T-helper 2 cell (primary cell): ENCODE data around the gene R3HDM4.
"Not testable (repeated sequence)": the region's sequence is repeated elsewhere in the genome, so short reads cannot be mapped to it uniquely, and the experiment has no call there.

Experiments used
- DNase-seq, 5 experiments: peaks; one replicate each; pipeline versions ENCODE4 v3.0.0 to v3.0.0-alpha.2; 2012 to 2022
- total RNA-seq, 2 donors: gene quantifications; one replicate each; lab custom pipeline; 2026; lab: John Stamatoyannopoulos, UW

Gene R3HDM4
- 147 to 159 reads per million in 2 donors for total RNA-seq

DNA sequence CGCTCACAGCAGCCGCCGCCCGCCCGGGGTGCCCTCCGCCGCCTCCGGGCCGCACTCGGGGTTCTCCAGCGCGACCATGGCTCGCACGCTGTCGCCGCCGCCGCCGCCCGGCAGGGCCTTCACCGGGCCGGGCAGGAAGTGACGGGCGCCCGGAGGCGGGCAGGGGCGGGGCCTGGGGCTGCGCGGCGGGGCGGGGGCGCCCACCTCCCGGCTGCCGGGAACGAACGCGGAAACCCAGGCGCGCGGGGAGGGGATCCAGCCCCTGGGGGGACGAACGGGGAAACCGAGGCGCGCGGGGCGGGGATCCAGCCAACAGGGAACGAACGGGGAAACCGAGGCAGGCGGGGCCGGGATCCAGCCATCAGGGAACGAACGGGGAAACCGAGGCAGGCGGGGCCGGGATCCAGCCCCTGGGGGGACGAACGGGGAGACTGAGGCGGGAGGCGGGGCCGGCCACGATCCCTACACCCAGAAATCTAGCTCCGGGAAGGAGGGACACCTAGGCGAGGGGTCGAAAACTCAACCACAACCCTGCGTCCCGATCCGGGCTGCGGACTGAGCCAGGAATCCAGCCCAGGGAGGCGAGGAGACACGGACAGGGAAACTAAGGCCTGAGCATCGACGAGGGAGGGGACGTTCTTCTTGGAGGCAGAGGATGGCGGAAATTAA, at the start of gene R3HDM4:
Gene R3HDM4, minus strand, starts transcription at position 140 of the 669 bp plus-strand sequence. Its CDS starts 62 bp downstream, at position 78.
- DNase-seq: peak; percentile 74 to 85 (median 81)

DNA sequence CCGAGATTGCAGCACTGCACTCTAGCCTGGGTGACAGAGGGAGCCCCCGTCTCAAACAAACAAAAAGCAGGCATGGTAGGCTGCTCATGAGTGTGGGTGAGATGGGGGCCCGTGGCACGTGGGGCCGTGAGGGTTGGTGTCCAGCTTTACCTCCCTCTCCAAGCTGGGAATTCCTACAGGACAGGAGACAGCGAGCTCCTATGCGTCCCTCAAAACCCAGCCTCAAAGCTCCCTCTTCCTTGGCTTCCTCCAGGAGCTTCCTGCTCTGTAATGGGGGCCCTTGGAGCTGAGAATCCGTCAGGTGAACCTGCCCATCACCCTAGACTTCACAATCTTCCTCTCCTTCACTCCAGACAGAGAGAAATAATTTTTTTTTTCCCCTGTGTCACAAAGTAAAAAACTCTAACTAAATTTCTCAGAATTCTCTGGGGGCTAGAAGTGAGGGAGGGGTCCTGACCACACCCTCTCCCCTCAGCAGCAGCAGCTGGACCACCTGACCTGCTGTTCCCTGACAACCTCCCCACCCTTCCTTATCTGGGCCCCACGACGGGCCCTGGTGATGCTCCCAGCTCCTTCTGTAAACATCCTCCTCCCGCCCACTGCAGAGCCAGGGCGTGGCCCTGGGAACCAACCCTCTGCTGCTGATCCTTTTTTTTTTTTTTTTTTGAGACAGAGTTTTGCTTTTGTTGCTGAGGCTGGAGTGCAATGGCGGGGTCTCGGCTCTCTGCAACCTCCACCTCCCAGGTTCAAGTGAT, 49.0 kb upstream of the R3HDM4 start:
- no peak for DNase-seq

DNA sequence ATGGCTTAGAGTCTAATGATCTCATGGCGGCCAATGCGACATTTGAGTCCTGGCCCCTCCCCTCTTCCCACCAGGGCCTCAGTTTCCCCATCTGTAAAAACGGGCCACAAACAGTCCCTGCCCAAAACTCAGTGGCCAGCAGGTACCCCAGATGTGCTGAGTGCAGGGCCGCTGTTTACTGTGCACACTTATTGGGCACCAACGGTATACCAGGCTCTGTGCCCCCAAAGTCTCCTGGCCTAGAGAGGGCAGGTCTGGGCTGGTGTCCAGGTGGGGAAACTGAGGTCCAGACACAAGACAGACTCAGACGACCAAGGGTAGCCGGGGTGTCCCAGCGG, 47.6 kb upstream of the R3HDM4 start:
- no peak for DNase-seq

DNA sequence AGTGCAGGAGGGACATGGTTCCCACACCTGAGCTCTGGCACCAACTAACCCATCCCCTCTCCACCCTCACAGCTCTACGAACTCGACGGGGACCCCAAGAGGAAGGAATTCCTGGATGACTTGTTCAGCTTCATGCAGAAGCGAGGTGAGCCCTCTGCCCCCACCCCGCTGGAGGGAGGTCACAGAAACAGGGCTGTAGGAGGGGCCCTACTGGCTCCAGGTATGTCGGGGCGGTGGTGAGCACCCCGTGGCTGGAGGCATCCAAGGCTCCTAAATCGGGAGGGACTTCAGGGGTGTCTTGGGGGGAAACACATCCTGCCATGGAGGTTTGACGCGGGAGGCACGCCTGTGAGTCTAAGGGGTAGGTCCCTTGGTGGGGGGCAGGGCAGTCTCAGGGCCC, 47.0 kb upstream of the R3HDM4 start:
- no peak for DNase-seq

DNA sequence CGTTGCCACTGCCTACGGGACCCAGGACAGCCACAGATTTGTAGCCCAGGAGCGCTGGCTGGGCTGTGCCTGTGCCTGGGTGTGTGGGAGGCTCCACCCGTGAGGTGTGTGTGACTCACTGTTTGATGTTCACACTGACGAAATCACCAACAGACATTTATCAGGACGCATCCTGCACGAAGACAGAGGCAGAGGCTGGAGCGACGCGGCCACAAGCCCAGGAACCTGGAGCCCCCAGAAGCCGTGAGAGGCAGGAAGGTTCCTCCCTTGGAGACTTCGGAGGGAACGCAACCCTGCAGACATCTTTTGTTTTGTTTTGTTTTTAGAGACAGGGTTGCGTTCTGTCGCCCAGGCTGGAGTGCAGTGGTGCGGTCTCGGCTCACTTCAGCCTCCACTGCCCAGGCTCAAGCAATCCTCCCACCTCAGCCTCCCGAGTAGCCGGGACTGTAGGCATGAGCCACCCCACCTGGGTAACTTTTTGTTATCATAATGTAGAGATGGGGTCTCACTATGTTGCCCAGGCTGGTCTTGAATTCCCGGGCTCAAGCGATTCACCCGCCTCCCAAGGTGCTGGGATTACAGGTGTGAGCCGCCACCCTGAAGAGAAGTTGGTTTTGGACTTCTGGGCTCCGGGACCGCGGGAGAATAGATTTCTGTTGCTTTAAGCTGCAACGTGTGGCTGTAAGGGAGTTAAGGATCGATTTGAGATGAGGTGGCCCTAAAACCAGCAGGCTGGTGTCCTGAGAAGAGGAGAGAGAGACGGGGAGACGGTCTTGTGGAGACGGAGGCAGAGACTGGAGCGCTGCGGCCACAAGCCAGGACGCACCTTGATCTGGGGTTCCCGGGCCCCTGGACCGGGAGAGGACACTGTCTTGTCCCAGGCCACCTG, 46.2 kb upstream of the R3HDM4 start:
- DNase-seq: peak in 1 of 5 experiments; percentile 20

DNA sequence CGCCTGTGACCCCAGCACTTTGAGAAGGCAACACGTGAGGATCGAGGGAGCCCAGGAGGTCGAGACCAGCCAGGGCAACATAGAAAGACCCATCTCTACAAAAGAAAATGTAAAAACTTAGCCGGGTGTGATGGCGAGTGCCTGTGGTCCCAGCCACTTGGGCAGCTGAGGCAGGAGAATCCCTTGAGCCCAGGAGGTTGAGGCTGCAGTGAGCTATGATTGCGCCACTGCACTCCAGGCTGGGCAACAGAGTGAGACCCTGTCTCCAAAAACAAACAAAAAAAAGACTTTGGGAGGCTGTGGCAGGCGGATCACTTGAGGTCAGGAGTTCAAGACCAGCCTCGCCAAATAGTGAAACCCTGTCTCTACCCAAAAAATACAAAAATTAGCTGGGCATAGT, 44.6 kb upstream of the R3HDM4 start:
- DNase-seq: not testable (repeated sequence)

DNA sequence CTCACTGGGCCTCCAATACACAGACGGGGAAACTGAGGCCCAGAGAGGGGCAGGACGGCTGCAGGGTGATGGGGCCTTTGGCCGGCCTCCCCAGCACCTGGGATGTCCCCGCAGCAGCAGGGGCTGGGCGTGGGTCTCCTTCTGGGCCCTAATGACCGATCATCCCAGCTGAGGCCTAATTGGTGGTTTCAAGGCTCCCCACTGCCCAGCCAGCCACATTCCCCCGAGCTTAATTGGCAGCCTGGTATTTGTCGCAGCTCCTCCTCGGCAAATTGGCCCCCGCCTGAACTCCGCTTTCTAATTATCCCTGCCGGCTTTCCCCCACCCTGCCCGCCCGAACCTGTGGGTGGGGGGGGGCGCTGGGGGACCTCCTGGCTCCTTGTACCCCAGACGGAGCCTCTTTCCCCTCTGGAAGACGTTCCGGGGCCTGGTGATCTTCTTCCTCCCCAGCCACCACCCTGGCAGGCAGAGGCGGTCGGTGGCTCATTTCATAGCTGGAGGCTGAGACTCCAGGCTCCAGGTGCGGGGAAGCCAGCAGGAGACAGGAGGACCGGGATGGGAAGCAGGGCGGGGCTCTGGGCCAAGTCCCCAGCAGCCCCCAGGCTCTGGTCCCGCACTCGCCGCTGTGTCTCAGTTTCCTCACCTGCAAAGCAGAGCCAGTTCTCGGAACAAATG, 43.9 kb upstream of the R3HDM4 start:
- DNase-seq: no peak

DNA sequence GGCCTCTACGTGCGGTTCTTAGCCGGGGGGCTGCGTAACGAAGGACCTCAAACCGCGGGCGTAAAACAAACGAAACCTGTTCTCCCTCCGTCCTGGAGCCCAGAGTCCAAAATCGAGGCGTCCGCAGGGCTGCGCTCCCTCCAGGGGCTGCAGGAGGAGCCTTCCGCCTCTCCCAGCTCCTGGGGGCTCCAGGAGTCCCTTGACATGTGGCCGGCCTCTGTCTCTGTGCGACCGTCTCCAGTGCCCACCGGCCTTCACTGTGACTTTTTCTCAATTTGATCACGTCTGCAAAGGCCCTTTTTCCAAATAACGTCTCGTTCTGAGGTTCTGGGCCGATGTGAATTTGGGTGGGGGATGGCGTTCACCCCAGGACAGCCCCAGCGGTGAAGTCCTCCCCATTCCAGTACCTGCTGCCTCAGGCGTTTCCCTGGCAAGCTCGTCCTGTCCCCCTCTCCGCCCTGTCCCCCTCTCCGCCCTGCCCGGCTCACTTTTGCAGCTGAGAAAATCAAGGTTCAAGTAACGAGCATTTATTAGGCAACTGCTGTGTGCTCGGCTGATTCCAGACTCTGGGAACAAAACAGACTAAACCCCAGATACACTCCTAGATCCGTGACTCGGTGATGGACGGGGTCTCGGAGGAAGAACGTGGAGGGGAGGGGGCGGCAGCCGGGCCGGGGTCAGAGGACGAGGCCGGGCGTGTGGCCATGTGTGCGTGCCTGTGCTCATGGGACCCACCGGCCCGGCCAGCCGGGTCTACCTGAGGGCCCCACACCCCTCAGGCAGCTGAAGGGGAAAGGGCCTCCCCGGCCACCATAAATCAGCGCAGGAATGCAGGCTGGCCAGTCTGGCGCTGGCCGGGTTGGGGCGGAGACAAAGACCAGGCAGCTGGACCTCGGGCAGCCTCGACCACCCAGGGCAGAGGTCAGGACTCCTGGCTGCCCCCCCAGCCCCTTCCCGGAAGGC, 43.1 kb upstream of the R3HDM4 start:
- DNase-seq: no peak

DNA sequence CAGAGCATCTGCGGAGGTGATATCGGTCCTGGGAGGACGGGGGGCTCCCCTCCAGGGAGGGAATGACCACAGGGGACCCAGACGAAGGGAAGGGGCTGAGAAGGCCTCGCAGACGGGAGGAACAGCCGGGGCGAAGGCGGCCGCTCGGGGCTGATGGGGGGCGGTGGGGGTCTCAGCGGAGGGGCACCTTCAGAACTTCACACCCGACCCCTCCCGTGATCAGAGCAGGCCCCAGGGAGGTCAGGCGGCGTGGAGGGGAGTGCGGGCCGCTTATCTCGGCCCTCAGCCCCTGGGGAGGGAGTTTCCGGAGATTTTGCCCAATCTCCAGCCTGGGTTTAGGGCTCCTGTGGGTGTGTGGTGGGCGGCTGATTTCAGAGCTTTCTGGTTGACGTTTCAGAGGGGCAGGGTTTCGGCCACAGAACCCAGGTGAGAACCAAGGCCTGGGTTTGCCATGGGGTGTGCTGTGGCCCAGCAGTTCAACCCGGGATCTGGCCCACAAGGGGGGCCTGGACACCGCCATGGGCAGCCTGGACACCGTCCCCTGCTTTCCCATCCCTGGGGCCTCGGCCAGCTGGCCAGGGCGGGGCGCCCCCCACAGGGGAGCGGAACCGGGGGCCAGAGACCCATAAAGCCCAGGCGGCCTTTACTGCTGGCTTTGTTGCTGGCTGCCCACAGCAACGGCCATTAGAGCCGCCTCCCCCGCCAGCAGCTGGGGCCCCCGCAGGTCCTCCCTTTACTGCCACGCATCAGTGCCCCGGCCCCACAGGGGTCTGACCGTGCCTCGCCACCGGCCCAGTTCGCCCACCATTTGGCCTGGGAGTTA, 41.9 kb upstream of the R3HDM4 start:
- DNase-seq: no peak

DNA sequence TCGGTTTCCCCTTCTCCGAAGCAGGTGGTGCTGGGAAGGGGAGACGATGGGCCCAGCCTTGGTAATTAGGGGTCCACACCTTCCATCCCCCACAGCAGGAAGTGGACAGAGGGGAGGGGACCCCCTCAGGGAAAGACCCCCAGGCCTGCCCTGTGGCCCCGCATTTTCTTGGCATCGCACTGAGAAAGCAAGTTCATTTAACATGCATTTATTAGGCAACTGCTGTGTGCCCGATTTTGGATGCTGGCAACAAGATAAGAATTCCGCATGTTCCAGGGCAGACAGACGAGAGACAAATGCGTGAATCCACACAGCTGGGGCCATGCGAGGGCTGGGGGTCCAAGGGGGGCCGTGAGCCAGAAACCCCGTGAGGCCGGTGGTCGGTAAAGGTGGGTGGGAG, 41.3 kb upstream of the R3HDM4 start:
- no peak for DNase-seq

DNA sequence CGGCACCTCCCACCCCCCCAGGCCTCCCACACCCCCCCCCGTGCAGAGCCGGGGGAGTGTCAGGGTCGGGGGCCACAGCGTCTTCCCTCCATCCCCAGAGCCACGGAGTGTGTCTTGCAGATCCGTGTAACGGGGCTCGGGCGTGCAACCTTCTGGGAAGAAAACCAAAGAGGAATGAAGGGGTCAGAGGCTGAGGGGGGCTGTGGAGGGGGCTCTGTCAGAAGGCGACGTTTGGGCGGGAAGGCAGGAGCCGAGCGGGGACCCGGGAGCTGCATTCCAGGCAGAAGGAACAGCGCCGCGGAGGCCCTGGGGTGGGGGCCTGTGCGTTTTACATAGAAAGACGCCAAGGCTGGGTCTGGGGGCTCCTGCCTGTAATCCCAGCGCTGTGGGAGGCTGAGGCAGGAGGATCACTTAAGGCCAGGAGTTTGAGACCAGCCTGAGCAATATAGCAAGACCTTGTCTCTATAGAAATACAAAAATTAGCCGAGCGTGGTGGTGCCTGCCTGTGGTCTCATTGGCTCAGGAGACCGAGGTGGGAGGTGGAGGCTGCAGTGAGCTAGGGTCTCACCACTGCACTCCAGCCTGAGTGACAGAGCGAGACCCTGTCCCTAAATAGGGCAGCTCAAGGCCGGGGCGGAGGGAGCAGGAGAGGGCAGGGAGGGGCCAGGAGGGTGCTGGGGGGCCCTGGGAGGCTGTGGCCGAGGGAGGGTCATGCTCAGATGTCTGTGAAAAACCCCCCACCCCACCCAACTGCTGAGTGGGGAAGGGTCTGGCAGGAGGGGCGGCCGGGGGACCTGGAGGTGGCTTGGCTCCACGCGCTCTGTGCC, 40.6 kb upstream of the R3HDM4 start:
- DNase-seq: no peak

DNA sequence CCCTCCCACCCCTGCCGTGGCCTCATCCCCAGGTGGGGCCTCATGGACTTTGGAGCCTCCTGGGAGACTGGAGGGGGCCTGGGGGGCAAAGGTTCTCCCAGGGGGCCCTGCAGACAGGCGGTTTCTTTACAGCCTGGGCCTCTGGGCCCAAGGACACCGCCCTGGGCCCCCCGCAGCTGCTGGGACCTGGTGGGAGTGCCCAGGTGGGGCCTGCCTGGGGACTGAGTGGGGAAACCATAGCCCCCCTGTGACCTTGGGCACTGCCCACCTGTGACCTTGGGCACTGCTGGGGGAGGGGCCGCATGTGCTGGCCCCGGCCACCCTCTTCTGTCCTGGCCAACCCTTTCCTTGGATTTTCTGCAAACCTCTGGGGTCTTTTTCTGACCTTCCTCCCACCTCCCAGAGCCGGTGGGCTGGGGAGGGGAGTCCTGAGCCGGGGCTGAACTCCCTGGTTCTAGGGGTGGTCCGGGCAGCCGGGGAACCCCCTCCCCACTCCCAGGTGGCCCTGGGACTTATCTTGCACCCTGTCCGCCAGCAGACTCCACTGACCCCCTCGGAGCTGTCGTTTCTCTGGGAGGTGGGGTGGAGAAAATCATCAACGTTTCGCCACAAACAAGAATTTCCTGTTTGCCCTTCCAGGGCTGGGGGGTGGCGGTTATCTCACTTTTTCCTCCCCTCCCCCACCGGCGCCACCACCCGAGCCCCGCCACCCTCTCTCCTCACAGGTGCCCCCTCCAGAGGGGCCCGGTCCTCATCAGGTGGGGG, 39.8 kb upstream of the R3HDM4 start:
- DNase-seq: peak in 1 of 5 experiments; percentile 25

DNA sequence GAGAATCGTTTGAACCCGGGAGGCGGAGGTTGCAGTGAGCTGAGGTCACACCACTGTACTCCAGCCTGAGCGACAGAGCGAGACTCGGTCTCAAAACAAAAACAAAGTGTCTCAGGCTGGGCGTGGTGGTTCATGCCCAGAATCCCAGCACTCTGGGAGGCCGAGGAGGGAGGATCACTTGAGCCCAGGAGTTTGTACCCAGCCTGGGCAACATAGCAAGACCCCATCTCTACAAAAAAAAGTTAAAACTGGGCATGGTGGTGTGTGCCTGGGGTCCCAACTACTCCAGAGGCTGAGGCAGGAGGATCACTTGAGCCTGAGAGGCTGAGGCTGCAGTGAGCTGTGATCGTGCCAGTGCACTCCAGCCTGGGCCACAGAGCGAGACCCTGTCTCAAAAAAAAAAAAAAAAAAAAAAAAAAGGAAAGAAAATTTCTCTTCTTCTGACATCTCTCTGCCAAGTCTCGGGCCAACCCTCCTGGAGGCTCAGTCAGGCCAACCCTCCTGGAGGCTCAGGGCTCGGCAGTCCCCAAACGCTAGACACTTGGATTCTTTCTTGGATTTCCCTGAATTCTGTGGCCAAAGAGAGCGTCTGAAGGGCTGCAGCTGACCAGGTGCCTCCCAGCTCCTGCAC, 39.1 kb upstream of the R3HDM4 start:
- DNase-seq: no peak

DNA sequence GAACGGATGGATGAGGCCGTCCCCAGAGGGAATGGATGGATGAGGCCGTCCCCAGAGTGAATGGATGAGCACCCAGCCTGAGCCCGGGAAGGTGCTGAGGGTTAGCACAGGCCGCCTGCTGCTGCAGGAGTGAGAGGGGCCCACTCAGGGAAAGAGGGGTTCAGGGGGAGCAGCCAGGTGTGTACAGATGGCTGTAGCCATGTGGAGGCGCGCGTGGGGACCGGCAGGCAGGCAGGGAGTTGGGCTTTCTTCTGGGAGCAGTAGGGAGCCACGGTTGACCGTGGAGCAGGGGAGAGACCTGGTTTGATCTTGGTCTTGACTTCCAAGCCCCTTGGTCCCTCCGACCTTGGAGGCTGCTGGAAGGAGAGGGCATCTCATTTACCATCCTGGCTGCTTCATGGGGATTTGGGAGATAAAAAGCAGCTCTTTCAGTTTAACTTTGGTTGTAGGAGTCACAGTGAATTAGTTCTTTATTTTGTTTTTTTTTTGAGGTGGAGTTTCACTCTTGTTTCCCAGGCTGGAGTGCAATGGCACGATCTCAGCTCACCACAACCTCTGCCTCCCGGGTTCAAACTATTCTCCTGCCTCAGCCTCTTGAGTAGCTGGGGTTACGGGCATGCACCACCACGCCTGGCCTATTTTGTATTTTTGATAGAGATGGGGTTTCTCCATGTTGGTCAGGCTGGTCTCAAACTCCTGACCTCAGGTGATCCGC, 37.5 kb upstream of the R3HDM4 start:
- DNase-seq: no peak

DNA sequence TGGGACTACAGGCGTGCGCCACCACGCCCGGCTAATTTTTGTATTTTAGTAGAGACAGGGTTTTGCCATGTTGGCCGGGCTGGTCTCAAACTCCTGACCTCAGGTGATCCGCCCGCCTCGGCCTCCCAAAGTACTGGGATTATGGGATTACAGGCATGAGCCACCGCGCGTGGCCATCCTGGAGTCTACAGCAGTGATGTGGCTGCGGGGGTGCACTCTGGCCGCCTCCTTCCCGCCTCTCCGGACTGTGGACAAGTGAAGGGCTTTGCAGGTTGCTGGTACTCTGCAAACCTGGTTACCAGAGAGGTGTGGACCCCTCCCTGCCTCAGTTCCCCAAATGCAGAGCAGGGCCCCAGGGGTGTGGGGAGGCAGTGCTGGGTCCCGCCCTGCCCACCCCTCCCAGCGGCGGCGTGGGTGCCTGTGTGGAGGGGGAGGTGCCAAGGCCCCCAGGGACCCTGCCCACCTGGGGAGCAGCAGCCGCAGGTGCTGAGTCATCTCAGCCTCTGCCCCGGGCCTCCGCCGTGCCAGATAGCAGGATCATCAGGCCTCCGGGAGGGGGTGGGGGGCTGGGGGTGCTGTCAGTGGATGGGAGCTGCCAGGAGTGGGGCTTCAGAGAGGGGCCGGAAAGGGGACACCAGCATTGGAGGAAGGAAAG, 36.0 kb upstream of the R3HDM4 start:
- no peak for DNase-seq

DNA sequence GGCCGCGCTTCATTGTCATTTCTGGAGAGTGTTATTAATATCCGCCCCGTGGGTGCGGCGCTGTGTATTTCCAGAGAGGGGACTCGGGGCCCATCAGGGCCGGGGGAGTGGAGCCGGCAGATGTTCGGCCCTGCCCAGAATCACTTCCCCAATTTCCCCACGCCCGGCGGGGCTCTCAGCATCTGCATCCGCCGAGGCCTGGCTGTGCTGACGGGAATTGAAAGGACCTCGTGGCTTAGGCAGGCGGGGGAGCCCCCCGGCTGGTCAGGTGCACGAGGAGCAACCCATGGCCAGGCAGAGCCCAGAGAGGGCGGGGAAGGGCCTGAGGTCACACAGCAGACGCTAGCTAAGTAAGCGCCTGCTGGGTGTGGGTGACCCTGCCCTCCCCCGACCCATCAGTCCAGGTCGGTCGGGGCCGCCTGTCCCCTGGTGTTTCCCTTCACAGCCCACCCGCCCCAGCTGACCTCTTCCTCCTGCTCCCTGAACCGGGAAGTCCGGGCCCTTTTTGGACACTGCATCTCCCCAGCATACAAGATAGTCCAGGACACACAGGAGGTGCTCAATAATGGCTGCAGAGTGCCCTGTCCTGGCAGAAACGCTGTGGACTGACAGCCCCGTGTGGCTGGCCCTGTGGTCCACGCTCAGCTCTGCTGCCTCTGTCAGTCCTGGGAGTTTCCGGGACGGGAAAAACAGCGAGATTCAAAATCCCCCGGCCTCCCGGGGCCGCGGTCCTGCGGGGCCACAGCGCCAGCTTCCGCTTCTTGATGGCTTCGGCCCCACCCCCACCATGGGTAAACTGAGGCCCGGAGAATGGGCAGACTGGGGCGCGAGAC, 34.9 kb upstream of the R3HDM4 start:
- no peak for DNase-seq
